ENCODE results near the gene OTOP2.

DNA sequence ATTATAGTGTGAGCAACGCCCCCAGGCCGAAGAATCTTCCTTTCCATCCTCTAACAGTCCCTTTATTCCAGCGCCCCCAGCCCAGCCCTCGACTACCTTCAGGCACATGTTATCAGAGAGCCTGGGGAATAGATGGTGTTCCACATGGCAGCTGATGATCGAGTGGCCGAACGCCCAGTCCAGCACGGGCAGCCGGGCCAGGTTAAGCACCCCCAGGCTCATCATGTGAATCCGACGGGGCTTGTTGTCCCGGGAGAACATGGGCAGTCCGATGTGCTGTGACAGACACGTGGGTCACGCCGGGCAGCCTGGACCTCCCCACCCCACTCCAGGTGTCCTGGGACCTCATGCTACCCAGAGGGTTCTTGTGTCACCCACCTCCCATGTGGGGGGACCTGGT, 44.8 kb upstream of the OTOP2 start:
- TF ChIP-seq TCF4 (CRISPR knock-in tag; IDR thresholded peaks at IDR 0.05; ENCODE audit: borderline replicate concordance) (no peak), BACH2 (CRISPR knock-in tag; IDR thresholded peaks at IDR 0.05; ENCODE audit: borderline replicate concordance) (no peak)
